GM06990 (cell line): ENCODE data around the gene MAN1B1.
"Not testable (repeated sequence)": the region's sequence is repeated elsewhere in the genome, so short reads cannot be mapped to it uniquely, and the experiment has no call there.

Experiments used
- DNase-seq: peaks from one replicate; pipeline ENCODE4 v3.0.0-alpha.2; 2011; ENCODE audit not compliant: insufficient read length; ENCODE audit errors: extremely low read depth
- H3K27me3 ChIP-seq: replicated peaks from 2 replicates; pipeline ENCODE4 v1.6.0; 2011; ENCODE audit warnings: low read length; ENCODE audit not compliant: control insufficient read depth, insufficient read depth
- H3K36me3 ChIP-seq: 2 replicates; pipeline ENCODE4 v1.5.1; 2011; ENCODE audit warnings: low read length; ENCODE audit not compliant: control insufficient read depth, insufficient read depth
- H3K4me3 ChIP-seq: replicated peaks from 2 replicates; pipeline ENCODE4 v1.5.1; 2011; ENCODE audit warnings: low read depth, mild to moderate bottlenecking, control low read depth, low read length
- CTCF ChIP-seq: IDR thresholded peaks from 2 replicates; pipeline ENCODE4 v1.5.1; 2011; ENCODE audit warnings: low read length, control low read depth, mild to moderate bottlenecking, inconsistent platforms; ENCODE audit not compliant: insufficient read depth, poor library complexity, severe bottlenecking

The MAN1B1 gene

GRCh38 chr9:137128862-137129455, 42.2 kb downstream of the MAN1B1 start:
- peak; percentile 48 for DNase-seq
- peak overlapping the region; percentile 82 for H3K4me3 ChIP-seq
- no peak for TF ChIP-seq CTCF
- no peaks in the 10 kb centered on the region for H3K27me3 ChIP-seq
- H3K36me3 ChIP-seq = no peaks in the 10 kb centered on the region

GRCh38 chr9:137129456-137130175, 42.8 kb downstream of the MAN1B1 start:
- Histone ChIP-seq H3K27me3 (no peaks in the 10 kb centered on the region), H3K4me3 (peak overlapping the region; percentile 82), H3K36me3 (no peaks in the 10 kb centered on the region)
- TF ChIP-seq CTCF = no peak
- peak; percentile 96 for DNase-seq

GRCh38 chr9:137130176-137130755, 43.5 kb downstream of the MAN1B1 start:
- Histone ChIP-seq H3K27me3 (no peaks in the 10 kb centered on the region), H3K4me3 (peak overlapping the region; percentile 82), H3K36me3 (no peaks in the 10 kb centered on the region)
- DNase-seq = no peak
- no peak for TF ChIP-seq CTCF

GRCh38 chr9:137134191-137134590, 47.4 kb downstream of the MAN1B1 start:
- TF ChIP-seq CTCF = no peak
- Histone ChIP-seq H3K4me3 (no peak overlapping the region), H3K27me3 (no peaks in the 10 kb centered on the region; the same call in 1 of the 2 replicates), H3K36me3 (no peaks in the 10 kb centered on the region)
- no peak for DNase-seq

GRCh38 chr9:137135154-137135553, 48.4 kb downstream of the MAN1B1 start:
- H3K27me3 ChIP-seq, H3K4me3 ChIP-seq, DNase-seq, H3K36me3 ChIP-seq: not testable (repeated sequence)

- H3K27me3 ChIP-seq = no peaks in the 10 kb centered on the region; the same call in 1 of the 2 replicates
- no peak overlapping the region for H3K4me3 ChIP-seq
- no peaks in the 10 kb centered on the region for H3K36me3 ChIP-seq
- TF ChIP-seq CTCF = no peak
- DNase-seq = peak; percentile 19
Measured at GRCh38 chr9:137136261-137136880, 49.6 kb downstream of the MAN1B1 start.
